GM12891 (cell line): ENCODE data around the gene RASGRF1.
"Not testable (repeated sequence)": the region's sequence is repeated elsewhere in the genome, so short reads cannot be mapped to it uniquely, and the experiment has no call there.

Experiments used
- DNase-seq: peaks from one replicate; pipeline ENCODE4 v3.0.0; 2011; ENCODE audit warnings: low spot score; ENCODE audit not compliant: insufficient read length
- FAIRE-seq: peaks from 2 replicates; lab custom pipeline; 2011; peaks lifted over from hg19 to GRCh38; lab: Jason Lieb, UNC
- PAX5 ChIP-seq: IDR thresholded peaks from 2 replicates; pipeline ENCODE4 v1.6.1; 2011; ENCODE audit warnings: low read length, moderate library complexity, mild to moderate bottlenecking; ENCODE audit not compliant: insufficient read depth, severe bottlenecking
- POLR2A ChIP-seq: IDR thresholded peaks from 2 replicates; pipeline ENCODE4 v1.6.1; 2011; ENCODE audit warnings: low read depth, low read length, control low read depth
- POLR2AphosphoS5 ChIP-seq: IDR thresholded peaks from 2 replicates; pipeline ENCODE4 v1.6.1; 2011; ENCODE audit warnings: low read depth, low read length, control low read depth
- POU2F2 ChIP-seq: IDR thresholded peaks from 2 replicates; pipeline ENCODE4 v1.6.1; 2011; ENCODE audit warnings: low read depth, mild to moderate bottlenecking, control low read depth, low read length, moderate library complexity
- SPI1 ChIP-seq: IDR thresholded peaks from 2 replicates; pipeline ENCODE4 v1.6.1; 2011; ENCODE audit warnings: low read depth, low read length, control low read depth
- TAF1 ChIP-seq: IDR thresholded peaks from 2 replicates; pipeline ENCODE4 v1.6.1; 2011; ENCODE audit warnings: low read depth, low read length, control low read depth

The RASGRF1 gene

DNA sequence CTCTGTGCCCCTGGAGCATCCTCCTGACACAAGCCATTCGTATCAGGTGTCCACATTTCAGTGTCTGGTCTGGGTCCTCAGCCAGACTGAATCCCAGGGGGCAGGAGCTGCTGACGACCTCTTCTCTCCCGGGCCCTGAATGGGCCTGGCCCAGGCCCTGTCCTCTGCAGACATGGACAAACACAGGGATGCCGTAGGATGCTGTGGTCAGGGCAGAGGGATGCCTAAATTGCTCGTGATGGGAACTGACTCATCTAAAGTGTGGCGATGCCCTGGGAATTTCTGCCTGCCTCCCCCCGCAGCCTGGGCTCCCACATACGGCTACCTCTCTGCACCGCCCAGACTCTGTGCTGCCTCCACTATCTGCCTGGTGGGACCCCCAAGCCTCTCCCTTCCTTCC, 87.3 kb downstream of the RASGRF1 start:
- DNase-seq, result no peak
- TF ChIP-seq POLR2AphosphoS5, result no peak
- TF ChIP-seq POLR2A, result no peak
- no peak for TF ChIP-seq PAX5
- TF ChIP-seq TAF1, result no peak
- no peak for TF ChIP-seq SPI1
- TF ChIP-seq POU2F2, result no peak
- FAIRE-seq, result no peak

DNA sequence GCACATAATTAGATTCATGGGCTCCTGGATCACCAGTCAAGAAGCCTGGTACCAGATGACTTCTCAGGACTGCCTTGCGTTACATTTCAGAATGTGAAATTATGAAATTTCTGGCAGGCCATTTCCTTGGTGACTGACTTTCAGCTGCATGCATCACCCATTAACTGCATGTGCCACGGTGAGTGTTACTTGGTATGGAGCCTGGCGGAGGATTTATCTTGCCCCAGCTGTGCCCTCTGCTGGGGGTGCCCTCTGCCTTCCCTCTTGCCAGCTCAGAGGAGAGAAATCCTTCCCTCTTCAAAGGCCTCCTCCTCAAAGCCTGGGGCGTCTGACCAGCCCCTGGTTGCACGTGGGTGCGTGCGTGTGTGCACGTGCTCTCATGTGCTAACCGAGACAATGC, 88.0 kb downstream of the RASGRF1 start:
- TF ChIP-seq POLR2AphosphoS5, result no peak
- TF ChIP-seq POLR2A, result no peak
- TF ChIP-seq POU2F2, result no peak
- TF ChIP-seq TAF1, result no peak
- no peak for TF ChIP-seq SPI1
- no peak for TF ChIP-seq PAX5
- no peak for DNase-seq
- FAIRE-seq, result peak; percentile 13

- DNase-seq (no peak), FAIRE-seq (no peak)
- TF ChIP-seq POLR2A, result no peak
- no peak for TF ChIP-seq POLR2AphosphoS5
- TF ChIP-seq TAF1, result no peak
- TF ChIP-seq PAX5, result no peak
- no peak for TF ChIP-seq POU2F2
- TF ChIP-seq SPI1, result no peak
Measured at GRCh38 chr15:78999636-79000035, 90.9 kb downstream of the RASGRF1 start.

DNA sequence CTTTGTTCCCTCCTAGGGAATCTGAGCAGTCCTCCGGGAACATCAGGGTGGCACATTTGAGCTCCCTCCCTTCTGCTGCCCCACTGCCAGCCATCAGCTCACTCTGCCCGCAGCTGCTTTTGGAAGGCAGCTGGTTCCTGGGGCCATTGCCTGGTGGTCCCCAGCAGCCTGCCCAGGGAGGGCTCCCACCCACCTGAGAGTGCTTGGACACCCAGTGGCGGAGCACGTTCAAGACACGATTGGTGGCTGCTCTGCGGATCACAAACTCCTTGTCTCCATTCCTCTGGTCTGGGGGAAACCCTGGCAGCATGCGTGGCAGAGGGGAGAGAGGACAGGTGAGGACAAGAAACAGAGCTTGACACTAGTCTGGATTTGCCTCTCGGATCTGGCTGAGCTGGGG, 92.1 kb downstream of the RASGRF1 start:
- FAIRE-seq (no peak), DNase-seq (no peak)
- TF ChIP-seq PAX5 (no peak), POLR2A (no peak), SPI1 (no peak), TAF1 (no peak), POU2F2 (no peak), POLR2AphosphoS5 (no peak)

- FAIRE-seq, result no peak
- TF ChIP-seq POLR2A (no peak), POLR2AphosphoS5 (no peak), SPI1 (no peak), PAX5 (no peak), TAF1 (no peak), POU2F2 (no peak)
- no peak for DNase-seq
Measured at GRCh38 chr15:78997981-78998499, 92.5 kb downstream of the RASGRF1 start.

- DNase-seq (no peak), FAIRE-seq (no peak)
- TF ChIP-seq POU2F2 (no peak), PAX5 (no peak), POLR2AphosphoS5 (no peak), TAF1 (no peak), SPI1 (no peak), POLR2A (no peak)
Measured at GRCh38 chr15:78996894-78997275, 93.7 kb downstream of the RASGRF1 start.

GRCh38 chr15:78995921-78996893, 94.4 kb downstream of the RASGRF1 start:
- DNase-seq (no peak), FAIRE-seq (no peak)
- TF ChIP-seq POLR2AphosphoS5, result no peak
- TF ChIP-seq PAX5, result no peak
- no peak for TF ChIP-seq POU2F2
- TF ChIP-seq SPI1, result no peak
- no peak for TF ChIP-seq POLR2A
- no peak for TF ChIP-seq TAF1

DNA sequence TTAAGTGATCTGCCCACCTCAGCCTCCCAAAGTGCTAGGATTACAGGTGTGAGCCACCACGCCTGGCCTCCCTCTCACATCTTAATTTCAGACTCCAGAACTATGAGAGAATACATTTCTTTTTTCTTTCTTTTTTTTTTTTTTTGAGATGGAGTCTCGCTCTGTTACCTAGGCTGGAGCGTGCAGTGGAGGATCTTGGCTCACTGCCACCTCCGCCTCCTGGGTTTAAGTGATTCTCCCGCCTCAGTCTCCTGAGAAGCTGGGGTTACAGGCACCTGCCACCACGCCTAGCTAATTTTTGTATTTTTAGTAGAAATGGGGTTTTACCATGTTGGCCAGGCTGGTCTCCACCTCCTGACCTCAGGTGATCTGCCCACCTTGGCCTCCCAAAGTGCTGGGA, 95.4 kb downstream of the RASGRF1 start:
- FAIRE-seq, DNase-seq: not testable (repeated sequence)

DNA sequence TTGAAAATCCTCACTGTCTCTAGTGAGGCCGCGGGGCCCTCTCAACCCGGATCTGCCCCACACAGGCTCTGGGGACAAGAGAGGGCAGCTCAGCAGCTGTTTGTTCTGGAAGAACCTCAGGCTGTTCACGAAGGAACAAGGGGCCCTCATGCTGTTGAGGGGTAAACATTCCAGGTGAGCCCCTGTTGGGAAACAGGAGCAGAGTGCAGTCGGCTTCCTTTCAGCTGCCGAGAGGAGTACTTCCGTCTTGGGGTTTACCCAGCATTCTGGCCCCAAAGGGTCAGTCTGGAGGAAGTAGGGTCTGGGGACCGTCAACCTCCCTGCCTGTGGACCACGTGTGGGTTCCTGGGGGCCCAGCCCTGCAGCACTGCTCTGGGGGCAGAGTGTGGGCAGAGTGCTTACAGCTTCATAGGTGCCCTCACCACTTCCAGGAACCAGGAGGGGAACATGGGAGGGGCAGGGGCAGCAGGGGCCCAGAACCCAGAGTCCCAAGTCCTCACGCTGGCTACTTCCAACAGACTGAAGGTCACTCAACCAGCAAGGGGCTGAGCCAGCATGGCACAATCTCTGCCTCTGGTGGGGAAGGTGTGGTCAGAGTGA, 96.5 kb downstream of the RASGRF1 start:
- FAIRE-seq (no peak), DNase-seq (no peak)
- TF ChIP-seq PAX5 (no peak), SPI1 (no peak), TAF1 (no peak), POU2F2 (no peak), POLR2A (no peak), POLR2AphosphoS5 (no peak)

DNA sequence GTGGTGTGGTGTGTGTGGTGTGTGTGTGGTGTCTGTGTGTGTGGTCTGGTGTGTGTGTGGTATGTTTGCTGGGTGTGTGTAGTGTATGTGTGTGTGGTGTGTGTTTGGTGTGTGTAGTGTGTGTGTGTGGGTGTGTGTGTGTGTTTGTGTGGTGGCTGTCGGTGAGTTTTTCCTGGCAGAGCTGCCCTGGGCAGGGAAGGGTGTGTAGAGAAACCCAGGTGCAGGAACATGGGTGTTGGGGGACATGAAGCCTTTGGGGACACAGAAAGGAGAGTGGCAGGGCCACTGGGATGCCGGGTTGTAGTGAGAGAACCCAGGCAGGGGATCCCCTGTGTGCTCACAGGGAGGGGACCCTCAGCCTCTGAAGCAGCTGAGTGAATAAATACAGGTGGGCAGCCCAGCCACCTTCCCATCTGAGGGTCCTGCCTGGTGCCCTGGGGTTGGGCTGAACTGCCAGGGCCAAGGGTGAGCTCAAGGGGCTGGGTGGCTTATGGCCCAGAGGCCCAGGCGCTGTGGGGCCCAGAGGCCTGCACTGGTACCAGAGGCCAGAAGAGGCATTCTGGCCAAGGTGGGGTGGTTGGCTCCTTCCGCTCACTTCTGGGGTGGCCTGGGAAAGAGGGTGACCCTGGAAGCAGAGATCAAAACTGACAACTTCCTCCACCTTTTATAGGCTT, 97.2 kb downstream of the RASGRF1 start:
- no peak for DNase-seq
- no peak for FAIRE-seq
- TF ChIP-seq TAF1, result no peak
- TF ChIP-seq POU2F2, result 0 out of 2 replicates have a peak, but pooled peaks have one; percentile 1
- TF ChIP-seq PAX5, result no peak
- no peak for TF ChIP-seq SPI1
- no peak for TF ChIP-seq POLR2AphosphoS5
- no peak for TF ChIP-seq POLR2A
